ENCODE measurements around the gene MYRIP. TPM values are rescaled to one million over a fixed set of nuclear protein-coding genes. Genes with fewer than 3 reads are reported as not detected.

Gene MYRIP
- polyA plus RNA-seq, 3 donors = not detected

DNA sequence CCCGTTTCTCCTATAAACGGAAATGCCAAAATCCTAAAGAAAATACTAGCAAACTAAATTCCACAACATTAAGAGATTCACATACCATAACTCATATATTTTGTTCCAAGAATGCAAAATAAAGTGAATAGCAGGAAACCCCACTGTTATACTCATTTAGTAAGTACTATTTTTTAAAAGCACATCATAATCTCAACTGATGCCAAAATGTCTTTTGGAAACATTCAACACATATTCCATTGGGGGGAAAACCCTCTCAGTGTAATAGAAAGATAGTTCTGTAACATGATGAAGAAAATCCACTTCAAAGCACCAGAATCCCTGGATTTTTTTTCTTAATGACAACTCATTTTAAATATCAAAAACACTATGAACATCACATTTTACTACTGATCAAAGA is 407.1 kb downstream of the MYRIP start:
- Histone ChIP-seq H2AFZ (ENCODE audit: insufficient read depth, low read depth, low read length, poor library complexity, severe bottlenecking) (no peak overlapping the region), H4K20me1 (ENCODE audit: insufficient read depth, low read length) (no peaks in the 10 kb centered on the region), H3K36me3 (replicated peaks in 1 of 2; ENCODE audit: control insufficient read depth in 1 of 2, insufficient read depth in 2 of 2, low read length in 2 of 2) (no peaks in the 10 kb centered on the region), H3K4me2 (replicated peaks; ENCODE audit: extremely low read depth, low read length, poor library complexity, severe bottlenecking) (no peak overlapping the region), H3K4me3 (replicated peaks in 1 of 3; ENCODE audit: low read depth in 2 of 3, low read length in 3 of 3) (no peak overlapping the region), H3K27ac (ENCODE audit: low read depth in 1 of 2, low read length in 2 of 2) (no peak overlapping the region), H3K4me1 (ENCODE audit: control insufficient read depth in 1 of 2, insufficient read depth in 2 of 2, low read length in 2 of 2) (no peaks in the 10 kb centered on the region), H3K9ac (ENCODE audit: insufficient read depth, low read length, poor library complexity, severe bottlenecking) (no peak overlapping the region), H3K27me3 (ENCODE audit: control insufficient read depth in 2 of 2, insufficient read depth in 2 of 2, low read length in 2 of 2) (no peaks in the 10 kb centered on the region), H3K9me3 (replicated peaks in 1 of 2; ENCODE audit: control insufficient read depth in 1 of 2, insufficient read depth in 1 of 2, low read length in 2 of 2) (peaks cover 0 to 6% of the 10 kb centered on the region in 2 donors), H3K79me2 (ENCODE audit: insufficient read depth, low read length) (no peaks in the 10 kb centered on the region)
- H3K36me3 Mint-ChIP-seq = no peaks in the 10 kb centered on the region
- TF ChIP-seq, protein P1, sequence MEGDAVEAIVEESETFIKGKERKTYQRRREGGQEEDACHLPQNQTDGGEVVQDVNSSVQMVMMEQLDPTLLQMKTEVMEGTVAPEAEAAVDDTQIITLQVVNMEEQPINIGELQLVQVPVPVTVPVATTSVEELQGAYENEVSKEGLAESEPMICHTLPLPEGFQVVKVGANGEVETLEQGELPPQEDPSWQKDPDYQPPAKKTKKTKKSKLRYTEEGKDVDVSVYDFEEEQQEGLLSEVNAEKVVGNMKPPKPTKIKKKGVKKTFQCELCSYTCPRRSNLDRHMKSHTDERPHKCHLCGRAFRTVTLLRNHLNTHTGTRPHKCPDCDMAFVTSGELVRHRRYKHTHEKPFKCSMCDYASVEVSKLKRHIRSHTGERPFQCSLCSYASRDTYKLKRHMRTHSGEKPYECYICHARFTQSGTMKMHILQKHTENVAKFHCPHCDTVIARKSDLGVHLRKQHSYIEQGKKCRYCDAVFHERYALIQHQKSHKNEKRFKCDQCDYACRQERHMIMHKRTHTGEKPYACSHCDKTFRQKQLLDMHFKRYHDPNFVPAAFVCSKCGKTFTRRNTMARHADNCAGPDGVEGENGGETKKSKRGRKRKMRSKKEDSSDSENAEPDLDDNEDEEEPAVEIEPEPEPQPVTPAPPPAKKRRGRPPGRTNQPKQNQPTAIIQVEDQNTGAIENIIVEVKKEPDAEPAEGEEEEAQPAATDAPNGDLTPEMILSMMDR (IDR thresholded peaks at IDR 0.05) = no peak
- H3K4me1 Mint-ChIP-seq = no peaks in the 10 kb centered on the region
- DNase-seq = no peak
- no peak overlapping the region for H3K27ac Mint-ChIP-seq
- intact Hi-C loops (cut with micrococcal nuclease) = no loop called here
- peaks cover 0 to 2% (median 2%) of the 10 kb centered on the region in 3 donors for H3K27me3 Mint-ChIP-seq (ENCODE audit: low read depth in 3 of 3)
- H3K4me3 Mint-ChIP-seq = no peak overlapping the region
- no CpG with 5 or more reads among the region's 2 CpGs for WGBS (ENCODE audit: insufficient coverage)
- H3K9me3 Mint-ChIP-seq = peaks cover 0 to 12% (median 3%) of the 10 kb centered on the region in 7 donors

DNA sequence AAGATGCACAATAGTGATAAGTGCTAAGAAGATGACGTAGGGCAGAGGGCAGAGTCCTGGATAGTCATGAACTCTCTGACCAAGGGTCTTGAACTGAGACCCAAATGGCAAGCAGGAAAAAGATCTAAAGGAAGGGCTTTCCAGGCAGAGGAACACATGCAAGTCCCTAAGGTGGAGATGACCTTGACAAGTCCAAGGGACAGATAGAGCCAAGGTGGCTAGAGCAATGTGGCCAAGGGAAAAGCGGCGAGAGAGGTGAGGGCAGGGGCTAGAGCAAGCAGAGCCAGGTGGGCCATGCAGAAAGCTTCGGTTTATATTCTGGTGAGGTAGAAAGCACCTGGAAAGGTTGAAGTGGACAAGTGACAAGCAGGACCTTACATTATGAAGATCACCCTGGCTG is 414.4 kb downstream of the MYRIP start:
- no peak overlapping the region for H3K4me2 ChIP-seq (replicated peaks; ENCODE audit: extremely low read depth, low read length, poor library complexity, severe bottlenecking)
- no peaks in the 10 kb centered on the region for H4K20me1 ChIP-seq (ENCODE audit: insufficient read depth, low read length)
- DNase-seq = no peak
- H3K9me3 Mint-ChIP-seq = peaks cover 0 to 9% (median 3%) of the 10 kb centered on the region in 7 donors
- WGBS (ENCODE audit: insufficient coverage) = 97% methylated on average over 4 of the region's 4 CpGs
- H3K27ac Mint-ChIP-seq = no peak overlapping the region
- no peaks in the 10 kb centered on the region for H3K36me3 ChIP-seq (replicated peaks in 1 of 2; ENCODE audit: control insufficient read depth in 1 of 2, insufficient read depth in 2 of 2, low read length in 2 of 2)
- peaks cover 5 to 6% of the 10 kb centered on the region in 2 donors for H3K4me1 ChIP-seq (ENCODE audit: control insufficient read depth in 1 of 2, insufficient read depth in 2 of 2, low read length in 2 of 2)
- peaks cover 0 to 6% of the 10 kb centered on the region in 2 donors for H3K9me3 ChIP-seq (replicated peaks in 1 of 2; ENCODE audit: control insufficient read depth in 1 of 2, insufficient read depth in 1 of 2, low read length in 2 of 2)
- no peak overlapping the region for H3K4me3 Mint-ChIP-seq
- H3K4me1 Mint-ChIP-seq = peaks cover 5% of the 10 kb centered on the region
- H2AFZ ChIP-seq (ENCODE audit: insufficient read depth, low read depth, low read length, poor library complexity, severe bottlenecking) = no peak overlapping the region
- no peak overlapping the region for H3K27ac ChIP-seq (ENCODE audit: low read depth in 1 of 2, low read length in 2 of 2)
- H3K27me3 ChIP-seq (ENCODE audit: control insufficient read depth in 2 of 2, insufficient read depth in 2 of 2, low read length in 2 of 2) = no peaks in the 10 kb centered on the region
- intact Hi-C loops (cut with micrococcal nuclease) = no loop called here
- no peaks in the 10 kb centered on the region for H3K79me2 ChIP-seq (ENCODE audit: insufficient read depth, low read length)
- H3K27me3 Mint-ChIP-seq (ENCODE audit: low read depth in 3 of 3) = no peaks in the 10 kb centered on the region
- H3K36me3 Mint-ChIP-seq = no peaks in the 10 kb centered on the region
- TF ChIP-seq, protein P1 (IDR thresholded peaks at IDR 0.05) = no peak
- H3K9ac ChIP-seq (ENCODE audit: insufficient read depth, low read length, poor library complexity, severe bottlenecking) = no peak overlapping the region
- no peak overlapping the region for H3K4me3 ChIP-seq (replicated peaks in 1 of 3; ENCODE audit: low read depth in 2 of 3, low read length in 3 of 3)
